IMR-90 (cell line): Measurements from ENCODE around the gene AURKA. TPM values are rescaled to one million over a fixed set of nuclear protein-coding genes. Genes with fewer than 3 reads are reported as not detected.

Source experiments
- ATAC-seq: fragments of 200-7000 bp; cut with Tn5 transposase; 2 replicates; pipeline ENCODE4 v1.9.1; 2020; ENCODE audit warnings: low read depth, mild to moderate bottlenecking, moderate library complexity
- BruUV-seq: library from RNA; stranded (reverse); fragments of 400-500 nt; replicated peaks from 2 replicates; lab custom pipeline; 2021; lab: Mats Ljungman, UMichigan
- CTCF ChIA-PET: fragments of 300-600 bp; formaldehyde crosslinking; extraction: SDS; loops from one replicate; lab custom pipeline; 2021; ENCODE audit warnings: antibody characterized with exemption; lab: Yijun Ruan, JAX
- POLR2A ChIA-PET: fragments of 300-600 bp; sonication (Branson Sonifier 250); formaldehyde crosslinking; loops from one replicate; lab custom pipeline; 2022; ENCODE audit warnings: antibody characterized with exemption; ENCODE audit not compliant: unreplicated experiment; lab: Charles Lee
- DNase-seq: peaks from one replicate; pipeline ENCODE4 v3.0.0; 2013
- H2AFZ ChIP-seq: replicated peaks from 2 replicates; pipeline ENCODE3; 2013; ENCODE audit warnings: low read length, mild to moderate bottlenecking; ENCODE audit not compliant: poor library complexity
- H2AK5ac ChIP-seq: 2 replicates; pipeline ENCODE4 v1.6.1; 2013; ENCODE audit warnings: low read depth, low read length, inconsistent platforms
- H2AK9ac ChIP-seq: replicated peaks from 2 replicates; pipeline ENCODE3; 2013; ENCODE audit warnings: mild to moderate bottlenecking, low read depth, low read length, moderate library complexity; ENCODE audit not compliant: poor library complexity
- H2BK120ac ChIP-seq: 2 replicates; pipeline ENCODE4 v1.6.1; 2013; ENCODE audit warnings: low read depth, low read length, inconsistent platforms
- H2BK15ac ChIP-seq: 3 replicates; pipeline ENCODE4 v1.6.1; 2013; ENCODE audit warnings: low read depth, low read length, inconsistent platforms
- H2BK20ac ChIP-seq: 2 replicates; pipeline ENCODE4 v1.6.1; 2013; ENCODE audit warnings: low read depth, mild to moderate bottlenecking, inconsistent platforms, low read length, moderate library complexity
- H2BK5ac ChIP-seq: 2 replicates; pipeline ENCODE4 v1.6.1; 2013; ENCODE audit warnings: mild to moderate bottlenecking, low read depth, low read length, inconsistent platforms; ENCODE audit not compliant: poor library complexity, severe bottlenecking
- H3K14ac ChIP-seq: replicated peaks from 2 replicates; pipeline ENCODE4 v1.6.1; 2013; ENCODE audit warnings: low read depth, low read length, inconsistent platforms
- H3K18ac ChIP-seq: 2 replicates; pipeline ENCODE4 v1.6.1; 2013; ENCODE audit warnings: low read depth, low read length, control low read depth
- H3K23ac ChIP-seq: 2 replicates; pipeline ENCODE4 v1.6.1; 2013; ENCODE audit warnings: low read depth, low read length, inconsistent platforms
- H3K27ac ChIP-seq: 2 replicates; pipeline ENCODE4 v1.5.1; 2013; ENCODE audit warnings: mild to moderate bottlenecking, control low read depth, low read length; ENCODE audit not compliant: insufficient read depth
- H3K27me3 ChIP-seq: 2 replicates; pipeline ENCODE4 v1.6.1; 2013; ENCODE audit warnings: low read length; ENCODE audit not compliant: control insufficient read depth, insufficient read depth
- H3K36me3 ChIP-seq: 2 replicates; pipeline ENCODE4 v1.6.1; 2013; ENCODE audit warnings: low read length, mixed read lengths; ENCODE audit not compliant: control insufficient read depth, insufficient read depth
- H3K4ac ChIP-seq: 2 replicates; pipeline ENCODE4 v1.6.1; 2013; ENCODE audit warnings: low read depth, low read length, inconsistent platforms
- H3K4me1 ChIP-seq: 2 replicates; pipeline ENCODE4 v1.6.1; 2013; ENCODE audit warnings: low read length, mixed read lengths; ENCODE audit not compliant: control insufficient read depth, insufficient read depth
- H3K4me2 ChIP-seq: 2 replicates; pipeline ENCODE4 v1.6.1; 2013; ENCODE audit warnings: low read depth, mild to moderate bottlenecking, control low read depth, low read length, moderate library complexity
- H3K4me3 ChIP-seq: 2 replicates; pipeline ENCODE4 v1.5.1; 2013; ENCODE audit warnings: low read depth, mild to moderate bottlenecking, control low read depth, low read length, moderate library complexity; ENCODE audit not compliant: insufficient read depth
- H3K56ac ChIP-seq: 2 replicates; pipeline ENCODE4 v1.6.1; 2013; ENCODE audit warnings: low read length, inconsistent platforms; ENCODE audit not compliant: insufficient read depth; ENCODE audit errors: extremely low read depth
- H3K79me1 ChIP-seq, 2 experiments: 2 replicates each; pipeline ENCODE4 v1.6.1; 2013; ENCODE audit warnings: low read length in 2 of 2, inconsistent platforms in 1 of 2, low read depth in 1 of 2
- H3K9ac ChIP-seq: 2 replicates; pipeline ENCODE4 v1.6.1; 2013; ENCODE audit warnings: low read depth, low read length, control low read depth
- H3K9me1 ChIP-seq: 2 replicates; pipeline ENCODE4 v1.6.1; 2013; ENCODE audit warnings: low read length, inconsistent platforms; ENCODE audit not compliant: insufficient read depth
- H3K9me3 ChIP-seq: 2 replicates; pipeline ENCODE4 v1.6.1; 2013; ENCODE audit warnings: low read length; ENCODE audit not compliant: control insufficient read depth, insufficient read depth
- H4K20me1 ChIP-seq: 2 replicates; pipeline ENCODE4 v1.6.1; 2013; ENCODE audit warnings: low read length, inconsistent platforms; ENCODE audit not compliant: insufficient read depth
- H4K5ac ChIP-seq: 2 replicates; pipeline ENCODE4 v1.6.1; 2013; ENCODE audit warnings: mild to moderate bottlenecking, low read depth, low read length, control low read depth
- H4K8ac ChIP-seq, 2 experiments: 2 replicates each; pipeline ENCODE4 v1.6.1; 2013; ENCODE audit warnings: low read depth in 2 of 2, low read length in 2 of 2, control low read depth in 1 of 2, inconsistent platforms in 1 of 2
- H4K91ac ChIP-seq: 2 replicates; pipeline ENCODE4 v1.6.1; 2013; ENCODE audit warnings: low read depth, low read length, inconsistent platforms; ENCODE audit not compliant: insufficient read depth
- MAFK ChIP-seq: IDR thresholded peaks from 2 replicates; pipeline ENCODE4 v1.6.1; 2012; ENCODE audit warnings: low read depth, low read length, improper control_type of control experiment
- MXI1 ChIP-seq: IDR thresholded peaks from 2 replicates; pipeline ENCODE4 v1.6.1; 2012; ENCODE audit warnings: low read depth, mild to moderate bottlenecking, low read length, moderate library complexity, borderline replicate concordance
- WGBS, 2 experiments: methylation state at CpG; one replicate each; pipeline versions ENCODE4 v1.1.5 to v1.1.7; 2013; ENCODE audit warnings: missing lambda C conversion rate in 2 of 2; ENCODE audit not compliant: insufficient read length in 1 of 2; ENCODE audit errors: extremely low coverage in 2 of 2; 5-methylcytosine and 5-hydroxymethylcytosine counted together
- dilution Hi-C: fragments of 300-500 bp; cut with HindIII; formaldehyde crosslinking; loops from one replicate; pipeline ENCODE4 v1.14.3; 2018; ENCODE audit warnings: low sequenced_read_pairs; ENCODE audit not compliant: unreplicated experiment
- in situ Hi-C: fragments of 300-500 bp; cut with MboI; formaldehyde crosslinking; loops from 3 replicates; pipeline ENCODE4 v1.14.3; 2019; ENCODE audit warnings: low sequenced_read_pairs, inconsistent platforms, mixed read lengths
- intact Hi-C: fragments of 100-400 bp; cut with micrococcal nuclease; formaldehyde crosslinking; loops from 2 replicates; pipeline ENCODE4 v1.10.0; 2022
- polyA plus RNA-seq, 3 experiments: library from polyadenylated mRNA; depleted of rRNA; stranded (reverse); fragments of >200 nt; gene quantifications; 2 replicates each; pipeline ENCODE4 v1.2.3, GENCODE V29; 2012; ENCODE audit warnings: low replicate concordance in 1 of 3
- total RNA-seq: library from RNA; depleted of rRNA; stranded (reverse); fragments of >200 nt; gene quantifications from 2 replicates; pipeline ENCODE4 v1.2.3, GENCODE V29; 2012

Gene AURKA
- total and polyA plus RNA-seq, 2 of the 4 experiments (the other 2 are of a cell fraction) = 68.0 to 83.3 TPM

DNA sequence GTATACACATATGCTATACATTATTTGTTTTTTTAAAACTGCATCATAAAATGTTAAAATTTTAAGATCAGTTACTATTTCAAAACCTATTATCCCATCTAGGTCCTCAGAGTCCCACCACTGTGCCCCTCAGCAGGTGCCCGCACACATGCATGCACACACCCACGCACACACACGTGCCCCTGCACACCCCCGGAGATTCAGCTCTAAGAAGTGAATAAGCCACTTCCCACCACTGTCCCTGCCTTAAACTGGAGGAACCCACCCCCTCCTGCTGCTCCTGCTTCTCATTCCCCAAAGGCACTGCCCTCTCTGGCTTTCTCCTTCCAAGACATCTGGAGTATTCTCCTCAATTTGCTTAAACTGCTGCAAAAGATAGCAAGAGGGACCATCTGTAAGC lies 38.7 kb downstream of the AURKA start:
- H3K27me3 ChIP-seq = no peaks in the 10 kb centered on the region
- ChIA-PET POLR2A (no interaction called here), CTCF (no interaction called here)
- TF ChIP-seq MXI1 = no peak
- no peak for TF ChIP-seq MAFK
- no peak overlapping the region for H2AK9ac ChIP-seq
- H3K9me1 ChIP-seq = no peaks in the 10 kb centered on the region
- H4K20me1 ChIP-seq = no peaks in the 10 kb centered on the region
- H3K4ac ChIP-seq = no peak overlapping the region
- H3K4me3 ChIP-seq = no peak overlapping the region
- H3K4me2 ChIP-seq = no peak overlapping the region
- no peaks in the 10 kb centered on the region for H3K36me3 ChIP-seq
- H4K5ac ChIP-seq = no peak overlapping the region
- no peak overlapping the region for H4K8ac ChIP-seq
- H3K23ac ChIP-seq = no peak overlapping the region; the same call in 1 of the 2 replicates
- intact Hi-C loops = no loop called here
- H3K27ac ChIP-seq = no peak overlapping the region
- 80% methylated on average over 1 of the region's 4 CpGs; no CpG with 5 or more reads in 1 of the 2 experiments for WGBS, 2 experiments
- no peak overlapping the region for H2BK20ac ChIP-seq
- H3K14ac ChIP-seq = no peak overlapping the region
- no peak overlapping the region for H4K91ac ChIP-seq
- dilution Hi-C loops = no loop called here
- H2BK5ac ChIP-seq = no peak overlapping the region
- H2BK15ac ChIP-seq = no peak overlapping the region
- no TSS peak for BruUV-seq
- no peaks in the 10 kb centered on the region for H3K79me1 ChIP-seq
- DNase-seq = no peak
- no peak overlapping the region for H3K18ac ChIP-seq
- peaks cover 2% of the 10 kb centered on the region; the same call in 1 of the 2 replicates for H3K4me1 ChIP-seq
- ATAC-seq = no peak
- H3K9ac ChIP-seq = no peak overlapping the region
- no peak overlapping the region for H2AFZ ChIP-seq
- in situ Hi-C loops = loop anchor here (25.0 kb wide), 1 partner anchor 434 kb away; no protein-coding TSS in a partner anchor
- no peak overlapping the region for H2AK5ac ChIP-seq
- no peak overlapping the region for H3K56ac ChIP-seq
- no peaks in the 10 kb centered on the region for H3K9me3 ChIP-seq
- H2BK120ac ChIP-seq = no peak overlapping the region
